Germinal center (tissue), 1 donor: ENCODE data around the gene C1QC.

ENCODE experiments used
- DNase-seq: peaks from one replicate; pipeline ENCODE4 v3.0.0; 2012; ENCODE audit warnings: mixed read lengths, low spot score

Gene C1QC

DNA sequence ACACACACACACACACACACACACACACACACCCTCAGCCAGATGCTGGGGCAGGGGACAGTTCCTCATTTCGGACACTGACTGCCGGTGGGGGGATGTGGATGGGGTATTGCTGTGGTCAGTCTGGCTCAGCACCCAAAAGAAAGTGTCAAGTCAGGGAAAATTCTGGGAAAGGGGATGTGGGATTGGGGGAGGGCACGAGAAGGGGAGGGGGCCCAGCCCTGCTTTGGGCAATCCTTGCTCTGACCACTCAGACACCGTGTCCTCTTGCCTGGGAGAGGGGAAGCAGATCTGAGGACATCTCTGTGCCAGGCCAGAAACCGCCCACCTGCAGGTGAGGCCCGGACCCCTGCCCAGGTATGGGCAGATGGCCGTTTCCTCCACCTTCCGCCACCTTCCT is at the start of gene C1QC:
Gene C1QC, plus strand, starts transcription at position 253 of the 400 bp plus-strand sequence. CDS start 391 bp downstream, outside the sequence.
- DNase-seq = no peak

DNA sequence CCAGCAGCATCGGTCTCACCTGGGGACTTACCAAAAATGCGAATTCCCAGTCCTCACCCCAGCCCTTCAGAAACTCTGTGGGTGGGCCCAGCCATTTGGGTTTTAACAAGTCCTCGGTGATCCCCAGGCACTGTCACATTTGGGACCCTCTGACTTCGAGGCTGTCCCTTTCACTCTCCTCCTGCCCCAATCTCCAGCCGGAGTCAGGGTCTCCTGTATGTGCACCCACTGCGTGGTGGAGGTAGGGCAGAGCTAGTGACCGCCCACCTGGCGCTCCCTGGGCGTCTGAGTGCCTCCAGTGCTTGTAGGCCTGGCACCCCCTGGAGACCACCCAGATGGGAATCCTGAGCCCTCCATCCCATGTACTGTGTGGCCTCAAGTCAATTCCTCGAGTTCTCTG is 49.0 kb upstream of the C1QC start:
- no peak for DNase-seq

GRCh38 chr1:22595108-22595507 is 48.3 kb upstream of the C1QC start:
- no peak for DNase-seq

DNA sequence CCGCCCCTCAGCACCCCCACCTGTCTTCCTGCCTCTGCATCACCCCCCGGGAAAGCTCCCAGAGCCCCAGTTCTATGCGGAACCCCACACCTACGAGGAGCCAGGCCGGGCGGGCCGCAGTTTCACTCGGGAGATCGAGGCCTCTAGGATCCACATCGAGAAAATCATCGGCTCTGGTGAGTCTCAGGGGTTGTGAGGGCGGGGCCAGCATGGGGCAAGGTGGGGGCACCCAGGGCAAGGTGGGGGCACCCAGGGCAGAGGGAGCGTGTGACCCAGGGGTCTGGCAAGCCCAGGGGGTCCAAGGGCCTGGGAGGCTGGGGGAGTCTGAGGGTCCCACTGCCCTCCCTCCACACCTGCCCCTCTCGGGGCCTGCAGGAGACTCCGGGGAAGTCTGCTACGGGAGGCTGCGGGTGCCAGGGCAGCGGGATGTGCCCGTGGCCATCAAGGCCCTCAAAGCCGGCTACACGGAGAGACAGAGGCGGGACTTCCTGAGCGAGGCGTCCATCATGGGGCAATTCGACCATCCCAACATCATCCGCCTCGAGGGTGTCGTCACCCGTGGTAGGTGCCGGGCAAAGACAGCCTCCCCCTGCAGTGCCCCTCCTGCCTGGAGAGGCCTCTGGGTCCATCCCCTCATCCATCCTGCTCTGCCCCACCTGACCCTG is 46.0 kb upstream of the C1QC start:
- no peak for DNase-seq

DNA sequence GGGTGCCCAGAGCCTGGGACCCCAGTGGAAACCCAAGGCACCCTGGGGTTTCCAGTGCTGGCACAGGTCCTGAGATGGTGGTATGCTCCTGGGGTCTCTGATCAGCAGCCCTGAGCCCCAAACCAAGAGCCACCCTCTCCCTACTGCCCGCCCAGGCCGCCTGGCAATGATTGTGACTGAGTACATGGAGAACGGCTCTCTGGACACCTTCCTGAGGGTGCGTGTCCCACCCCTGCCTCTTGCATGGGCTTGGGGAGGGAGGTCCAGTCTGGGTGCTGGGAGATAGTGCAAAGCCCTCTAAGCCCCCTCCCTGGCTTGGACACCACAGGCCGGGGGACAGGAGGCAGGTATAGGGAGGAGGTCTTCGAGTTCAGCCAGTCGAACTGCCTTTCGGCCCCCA is 45.4 kb upstream of the C1QC start:
- DNase-seq = no peak

- no peak for DNase-seq
Measured at GRCh38 chr1:22598736-22599135, 44.7 kb upstream of the C1QC start.

- no peak for DNase-seq
Measured at GRCh38 chr1:22600071-22600816, 43.2 kb upstream of the C1QC start.

DNA sequence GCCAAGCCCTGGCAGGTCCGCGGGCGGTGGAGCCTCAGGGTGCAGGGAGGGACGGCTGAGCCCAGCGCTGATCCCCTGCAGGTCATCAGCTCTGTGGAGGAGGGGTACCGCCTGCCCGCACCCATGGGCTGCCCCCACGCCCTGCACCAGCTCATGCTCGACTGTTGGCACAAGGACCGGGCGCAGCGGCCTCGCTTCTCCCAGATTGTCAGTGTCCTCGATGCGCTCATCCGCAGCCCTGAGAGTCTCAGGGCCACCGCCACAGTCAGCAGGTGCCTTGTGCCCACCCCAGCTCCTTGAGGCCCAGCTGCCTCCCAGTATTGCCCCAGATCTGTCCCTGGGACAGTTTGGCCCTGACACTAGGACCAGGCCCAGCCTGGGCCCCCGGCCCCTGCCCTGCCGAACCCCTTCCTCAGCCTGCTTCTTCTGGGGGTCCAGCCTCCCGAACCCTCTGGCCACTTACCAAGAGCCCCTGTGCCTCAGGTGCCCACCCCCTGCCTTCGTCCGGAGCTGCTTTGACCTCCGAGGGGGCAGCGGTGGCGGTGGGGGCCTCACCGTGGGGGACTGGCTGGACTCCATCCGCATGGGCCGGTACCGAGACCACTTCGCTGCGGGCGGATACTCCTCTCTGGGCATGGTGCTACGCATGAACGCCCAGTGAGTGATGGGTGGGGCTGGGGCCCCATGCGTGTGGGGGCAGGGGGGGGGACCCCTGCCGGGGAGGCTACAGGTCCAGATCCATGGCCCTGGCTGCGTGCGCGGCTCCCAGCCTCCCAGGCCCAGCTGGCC is 42.4 kb upstream of the C1QC start:
- DNase-seq = no peak

DNA sequence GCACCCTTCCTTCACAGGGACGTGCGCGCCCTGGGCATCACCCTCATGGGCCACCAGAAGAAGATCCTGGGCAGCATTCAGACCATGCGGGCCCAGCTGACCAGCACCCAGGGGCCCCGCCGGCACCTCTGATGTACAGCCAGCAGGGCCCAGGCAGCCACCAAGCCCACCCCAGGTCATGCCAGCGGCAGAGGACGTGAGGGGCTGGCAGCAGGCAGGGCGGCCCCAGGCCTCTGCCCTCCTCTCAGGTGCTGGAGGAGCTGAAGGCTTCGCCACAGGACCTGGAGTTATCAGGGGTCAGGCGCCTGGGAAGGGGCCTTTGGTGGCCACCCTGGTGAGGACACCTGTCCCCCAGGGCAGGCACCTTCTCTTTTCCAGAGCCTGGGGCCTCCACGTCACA is 41.8 kb upstream of the C1QC start:
- no peak for DNase-seq

- no peak for DNase-seq
Measured at GRCh38 chr1:22602060-22602740, 41.2 kb upstream of the C1QC start.

GRCh38 chr1:22606161-22606560 is 37.3 kb upstream of the C1QC start:
- DNase-seq = no peak

DNA sequence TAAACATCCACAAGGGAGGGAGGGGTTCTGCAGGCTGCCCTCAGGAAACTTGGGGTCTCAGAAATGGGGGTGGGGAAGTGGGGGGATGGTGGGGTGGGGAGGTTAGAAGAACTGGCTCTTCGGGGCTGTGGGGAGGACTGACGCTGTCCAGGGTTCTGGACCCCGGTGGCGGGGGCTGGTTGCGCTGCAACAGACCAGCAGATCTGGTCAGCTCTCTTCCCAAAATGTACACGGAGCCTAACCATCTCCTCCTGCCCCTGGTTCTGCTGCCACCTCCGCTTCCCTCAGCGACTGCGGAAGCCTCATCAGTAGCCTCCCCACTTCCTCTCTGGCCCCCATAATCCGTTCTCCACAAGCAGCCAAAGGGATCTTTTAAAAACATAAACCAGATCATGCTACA is 36.3 kb upstream of the C1QC start:
- DNase-seq = no peak

- DNase-seq = no peak
Measured at GRCh38 chr1:22608361-22608760, 35.1 kb upstream of the C1QC start.

DNA sequence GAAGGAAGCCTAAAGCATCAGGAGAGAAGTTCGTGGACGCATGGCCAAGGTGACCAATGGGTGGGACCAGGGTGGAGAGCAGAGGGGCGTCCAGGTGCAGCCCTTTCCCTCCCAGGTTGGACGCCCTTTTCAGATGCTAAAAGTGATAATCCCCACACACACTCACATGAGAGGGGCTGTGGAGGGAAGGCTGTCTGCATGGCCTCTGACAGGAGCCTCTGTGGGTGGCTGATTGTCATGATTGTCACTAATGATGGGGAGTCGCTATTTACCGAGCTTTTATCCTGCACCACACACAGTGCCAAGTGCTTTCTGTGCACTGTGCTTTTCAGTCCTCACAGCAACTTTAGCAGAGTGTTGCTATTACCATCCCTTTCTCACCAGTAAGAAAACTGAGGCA is 34.1 kb upstream of the C1QC start:
- no peak for DNase-seq

- no peak for DNase-seq
Measured at GRCh38 chr1:22611530-22611947, 31.9 kb upstream of the C1QC start.

DNA sequence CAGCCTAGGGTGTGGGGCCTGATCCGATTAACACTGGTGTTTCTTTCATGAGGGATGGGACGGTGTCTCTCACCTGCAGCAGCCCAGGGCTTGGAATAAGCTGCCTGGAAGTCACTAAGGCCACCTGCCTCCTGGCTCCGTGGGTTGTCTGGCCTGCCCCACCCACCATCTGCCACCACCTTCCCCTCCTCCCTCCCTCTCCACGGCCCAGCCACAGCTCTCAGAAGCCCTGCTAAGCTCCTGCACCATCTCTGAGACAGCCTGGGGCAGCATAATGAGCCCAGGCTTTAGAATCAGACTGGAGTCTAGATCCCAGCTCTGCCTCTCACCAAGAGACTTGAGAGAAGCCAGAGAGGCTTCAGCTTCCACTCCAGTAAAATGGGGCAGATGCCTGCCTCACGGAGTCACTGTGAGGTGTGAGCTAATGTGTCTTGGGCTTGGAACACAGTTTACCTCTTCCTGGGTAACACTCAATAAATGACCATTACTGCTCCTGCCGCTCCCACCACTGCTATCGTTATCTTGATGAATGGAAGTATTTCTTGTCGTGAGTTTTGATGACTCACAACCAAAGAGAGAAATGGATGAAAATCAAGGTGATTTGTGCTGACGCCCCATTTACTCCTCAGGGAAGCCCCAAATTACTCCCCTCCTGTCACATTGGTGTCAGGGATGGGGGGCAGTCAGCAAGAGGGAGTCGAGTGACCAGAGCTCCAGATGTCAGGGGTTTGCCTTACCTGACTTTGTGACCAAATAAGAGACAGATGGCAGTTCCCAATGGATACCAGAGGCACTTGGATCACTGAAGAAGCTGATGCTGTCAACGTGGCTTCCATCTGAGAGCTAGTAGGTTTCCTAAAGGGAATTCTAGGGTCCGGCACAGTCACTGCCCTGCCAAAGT is 30.5 kb upstream of the C1QC start:
- DNase-seq = no peak

DNA sequence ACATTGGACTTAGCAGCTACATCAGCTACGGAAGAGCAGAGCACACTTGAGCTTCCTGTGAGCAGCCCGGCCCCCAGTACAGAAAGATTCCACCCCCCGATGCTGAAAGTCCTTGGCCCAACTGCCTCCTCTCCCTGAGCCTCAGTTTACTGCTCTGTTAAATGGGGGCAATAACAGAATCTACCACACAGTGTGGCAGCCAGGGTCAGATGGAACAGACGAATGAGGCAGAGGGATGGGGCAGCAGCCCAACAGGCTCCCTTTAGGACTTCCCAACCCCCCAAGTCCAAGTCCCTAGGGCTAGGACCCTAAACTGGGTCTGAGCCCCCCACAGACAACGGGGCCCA is 29.9 kb upstream of the C1QC start:
- DNase-seq = no peak

GRCh38 chr1:22613951-22614350 is 29.5 kb upstream of the C1QC start:
- DNase-seq = no peak

GRCh38 chr1:22615886-22616285 is 27.5 kb upstream of the C1QC start:
- no peak for DNase-seq

DNA sequence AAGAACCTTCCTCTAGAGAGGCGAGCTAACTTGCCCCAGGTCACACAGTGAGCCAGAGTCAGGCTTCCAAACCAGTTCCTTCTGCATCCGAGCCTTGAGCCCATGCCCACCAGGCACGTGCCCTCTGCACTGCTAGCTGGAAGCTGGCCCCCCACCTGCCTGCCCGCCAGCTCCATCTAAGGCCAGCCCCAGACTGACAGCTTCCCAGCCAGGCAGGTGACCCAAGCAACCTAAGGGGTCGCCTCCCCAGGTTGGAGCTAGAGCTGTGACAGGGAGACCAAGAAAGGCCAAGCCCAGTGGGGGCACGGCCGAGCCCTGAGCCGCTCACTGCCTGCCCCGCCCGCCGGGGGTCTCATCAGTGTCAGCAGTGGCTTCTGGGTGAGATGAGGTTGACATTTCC is 26.9 kb upstream of the C1QC start:
- DNase-seq = no peak

- DNase-seq = no peak
Measured at GRCh38 chr1:22618056-22618455, 25.4 kb upstream of the C1QC start.

DNA sequence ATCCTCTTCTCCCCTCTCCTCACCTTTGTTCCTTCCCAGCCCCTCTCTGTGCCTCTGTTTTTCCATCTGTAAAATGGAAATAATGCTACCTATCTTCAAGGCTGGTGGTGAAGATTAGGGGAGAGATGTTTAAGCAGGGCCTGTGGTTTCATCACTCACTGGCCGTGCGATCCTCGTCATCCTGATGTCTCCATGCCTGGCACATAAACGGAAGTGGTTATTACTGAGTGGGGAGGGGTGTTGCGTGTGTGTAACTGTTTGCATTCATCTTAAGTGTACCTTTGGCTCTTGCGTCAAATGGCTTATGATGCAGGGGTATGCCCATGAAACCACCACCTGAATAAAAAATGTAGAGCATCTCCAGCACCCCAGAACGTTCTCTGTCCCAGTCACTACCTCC is 24.2 kb upstream of the C1QC start:
- no peak for DNase-seq
